ENCODE measurements around the gene RAB39A. TPM values are rescaled to one million over a fixed set of nuclear protein-coding genes. Genes with fewer than 3 reads are reported as not detected.
"Not testable (repeated sequence)": the region's sequence is repeated elsewhere in the genome, so short reads cannot be mapped to it uniquely, and the experiment has no call there.

RAB39A gene
- total RNA-seq, 1 donor from 2014 or later, result not detected

GRCh38 chr11:107928767-107929507 is 689 bp downstream of the RAB39A start:
- TF ChIP-seq CTCF (IDR thresholded peaks at IDR 0.05), result no peak
- DNase-seq (ENCODE audit: low spot score), result no peak
- peaks cover 29% of the 10 kb centered on the region for H3K27me3 Mint-ChIP-seq (ENCODE audit: low read depth)
- H3K36me3 Mint-ChIP-seq (ENCODE audit: low read depth), result peaks cover 2% of the 10 kb centered on the region
- H3K27ac Mint-ChIP-seq (ENCODE audit: unreplicated experiment), result no peak overlapping the region
- H3K4me1 Mint-ChIP-seq (ENCODE audit: low read depth), result peaks cover 6% of the 10 kb centered on the region
- H3K9me3 Mint-ChIP-seq (ENCODE audit: low read depth), result no peaks in the 10 kb centered on the region
- H3K4me3 Mint-ChIP-seq (ENCODE audit: unreplicated experiment), result peak overlapping the region; percentile 68

- H3K36me3 Mint-ChIP-seq (ENCODE audit: low read depth), result peaks cover 2% of the 10 kb centered on the region
- no peak for TF ChIP-seq CTCF (IDR thresholded peaks at IDR 0.05)
- peaks cover 25% of the 10 kb centered on the region for H3K27me3 Mint-ChIP-seq (ENCODE audit: low read depth)
- peak overlapping the region; percentile 68 for H3K4me3 Mint-ChIP-seq (ENCODE audit: unreplicated experiment)
- DNase-seq (ENCODE audit: low spot score), result no peak
- H3K4me1 Mint-ChIP-seq (ENCODE audit: low read depth), result peaks cover 6% of the 10 kb centered on the region
- H3K9me3 Mint-ChIP-seq (ENCODE audit: low read depth), result no peaks in the 10 kb centered on the region
- no peak overlapping the region for H3K27ac Mint-ChIP-seq (ENCODE audit: unreplicated experiment)
These were observed 1.5 kb downstream of the RAB39A start for GRCh38 chr11:107929611-107930200.

GRCh38 chr11:107931206-107931605 is 3.0 kb downstream of the RAB39A start:
- Mint-ChIP-seq H3K4me3 (ENCODE audit: unreplicated experiment) (no peak overlapping the region), H3K27ac (ENCODE audit: unreplicated experiment) (no peak overlapping the region), H3K36me3 (ENCODE audit: low read depth) (no peaks in the 10 kb centered on the region), H3K4me1 (ENCODE audit: low read depth) (peaks cover 6% of the 10 kb centered on the region), H3K27me3 (ENCODE audit: low read depth) (peaks cover 16% of the 10 kb centered on the region), H3K9me3 (ENCODE audit: low read depth) (no peaks in the 10 kb centered on the region)
- DNase-seq (ENCODE audit: low spot score), result no peak
- TF ChIP-seq CTCF (IDR thresholded peaks at IDR 0.05), result no peak

- Mint-ChIP-seq H3K4me3 (ENCODE audit: unreplicated experiment) (no peak overlapping the region), H3K9me3 (ENCODE audit: low read depth) (no peaks in the 10 kb centered on the region), H3K27ac (ENCODE audit: unreplicated experiment) (no peak overlapping the region), H3K27me3 (ENCODE audit: low read depth) (no peaks in the 10 kb centered on the region), H3K36me3 (ENCODE audit: low read depth) (no peaks in the 10 kb centered on the region), H3K4me1 (ENCODE audit: low read depth) (no peaks in the 10 kb centered on the region)
- DNase-seq (ENCODE audit: low spot score), result no peak
- TF ChIP-seq CTCF (IDR thresholded peaks at IDR 0.05), result no peak
These were observed 19.7 kb downstream of the RAB39A start for GRCh38 chr11:107947904-107948303.

- not testable (repeated sequence) for H3K4me3 Mint-ChIP-seq (ENCODE audit: unreplicated experiment); H3K36me3 Mint-ChIP-seq (ENCODE audit: low read depth); H3K9me3 Mint-ChIP-seq (ENCODE audit: low read depth); DNase-seq (ENCODE audit: low spot score); H3K4me1 Mint-ChIP-seq (ENCODE audit: low read depth); H3K27ac Mint-ChIP-seq (ENCODE audit: unreplicated experiment); H3K27me3 Mint-ChIP-seq (ENCODE audit: low read depth)
These were observed 20.1 kb downstream of the RAB39A start for GRCh38 chr11:107948328-107948727.

- TF ChIP-seq CTCF (IDR thresholded peaks at IDR 0.05), result no peak
- no peaks in the 10 kb centered on the region for H3K36me3 Mint-ChIP-seq (ENCODE audit: low read depth)
- H3K27me3 Mint-ChIP-seq (ENCODE audit: low read depth), result no peaks in the 10 kb centered on the region
- H3K27ac Mint-ChIP-seq (ENCODE audit: unreplicated experiment), result no peak overlapping the region
- H3K9me3 Mint-ChIP-seq (ENCODE audit: low read depth), result no peaks in the 10 kb centered on the region
- no peak overlapping the region for H3K4me3 Mint-ChIP-seq (ENCODE audit: unreplicated experiment)
- DNase-seq (ENCODE audit: low spot score), result no peak
- no peaks in the 10 kb centered on the region for H3K4me1 Mint-ChIP-seq (ENCODE audit: low read depth)
These were observed 22.9 kb downstream of the RAB39A start for GRCh38 chr11:107951155-107951554.
